ENCODE results near the gene CCDC88C.
A peak's percentile ranks its signal among the peaks of the same experiment; 100 is the strongest.

The CCDC88C gene

GRCh38 chr14:91277546-91278382 lies 139.9 kb downstream of the CCDC88C start:
- Histone ChIP-seq H3K9me3 (ENCODE audit: severe bottlenecking) (peaks cover 2% of the 10 kb centered on the region), H3K27ac (ENCODE audit: poor library complexity, severe bottlenecking) (peak overlapping the region; percentile 21), H3K36me3 (ENCODE audit: low read depth) (peaks cover 75% of the 10 kb centered on the region), H3K4me3 (ENCODE audit: severe bottlenecking) (no peak overlapping the region), H3K27me3 (ENCODE audit: insufficient read depth, poor library complexity, severe bottlenecking) (no peaks in the 10 kb centered on the region), H3K4me1 (ENCODE audit: insufficient read depth, poor library complexity, severe bottlenecking) (peaks cover 20% of the 10 kb centered on the region)
- ATAC-seq (ENCODE audit: low read depth) = peak; percentile 33; the same call in 2 of the 3 replicates
- TF ChIP-seq CTCF (IDR thresholded peaks at IDR 0.05; ENCODE audit: poor library complexity, severe bottlenecking) = no peak
- no peak for DNase-seq (ENCODE audit: low spot score)

GRCh38 chr14:91274796-91275195 lies 142.8 kb downstream of the CCDC88C start:
- Histone ChIP-seq H3K9me3 (ENCODE audit: severe bottlenecking) (no peaks in the 10 kb centered on the region), H3K4me1 (ENCODE audit: insufficient read depth, poor library complexity, severe bottlenecking) (peaks cover 12% of the 10 kb centered on the region), H3K27me3 (ENCODE audit: insufficient read depth, poor library complexity, severe bottlenecking) (no peaks in the 10 kb centered on the region), H3K36me3 (ENCODE audit: low read depth) (peaks cover 56% of the 10 kb centered on the region), H3K27ac (ENCODE audit: poor library complexity, severe bottlenecking) (no peak overlapping the region), H3K4me3 (ENCODE audit: severe bottlenecking) (no peak overlapping the region)
- no peak for ATAC-seq (ENCODE audit: low read depth)
- no peak for TF ChIP-seq CTCF (IDR thresholded peaks at IDR 0.05; ENCODE audit: poor library complexity, severe bottlenecking)
- no peak for DNase-seq (ENCODE audit: low spot score)

GRCh38 chr14:91273885-91274273 lies 143.7 kb downstream of the CCDC88C start:
- DNase-seq (ENCODE audit: low spot score) = no peak
- H3K9me3 ChIP-seq (ENCODE audit: severe bottlenecking) = no peaks in the 10 kb centered on the region
- no peak for ATAC-seq (ENCODE audit: low read depth)
- no peak overlapping the region for H3K4me3 ChIP-seq (ENCODE audit: severe bottlenecking)
- no peaks in the 10 kb centered on the region for H3K27me3 ChIP-seq (ENCODE audit: insufficient read depth, poor library complexity, severe bottlenecking)
- peaks cover 48% of the 10 kb centered on the region for H3K36me3 ChIP-seq (ENCODE audit: low read depth)
- no peak overlapping the region for H3K27ac ChIP-seq (ENCODE audit: poor library complexity, severe bottlenecking)
- H3K4me1 ChIP-seq (ENCODE audit: insufficient read depth, poor library complexity, severe bottlenecking) = peaks cover 12% of the 10 kb centered on the region
- TF ChIP-seq CTCF (IDR thresholded peaks at IDR 0.05; ENCODE audit: poor library complexity, severe bottlenecking) = no peak

- no peaks in the 10 kb centered on the region for H3K9me3 ChIP-seq (ENCODE audit: severe bottlenecking)
- no peak overlapping the region for H3K27ac ChIP-seq (ENCODE audit: poor library complexity, severe bottlenecking)
- peaks cover 45% of the 10 kb centered on the region for H3K36me3 ChIP-seq (ENCODE audit: low read depth)
- no peak overlapping the region for H3K4me3 ChIP-seq (ENCODE audit: severe bottlenecking)
- peaks cover 12% of the 10 kb centered on the region for H3K4me1 ChIP-seq (ENCODE audit: insufficient read depth, poor library complexity, severe bottlenecking)
- no peak for TF ChIP-seq CTCF (IDR thresholded peaks at IDR 0.05; ENCODE audit: poor library complexity, severe bottlenecking)
- H3K27me3 ChIP-seq (ENCODE audit: insufficient read depth, poor library complexity, severe bottlenecking) = no peaks in the 10 kb centered on the region
- ATAC-seq (ENCODE audit: low read depth) (no peak), DNase-seq (ENCODE audit: low spot score) (no peak)
Measured at GRCh38 chr14:91273273-91273884, 144.2 kb downstream of the CCDC88C start.

Data from RWPE2 (cell line).